A673 (cell line): ENCODE results near the gene ZSWIM3. TPM values are rescaled to one million over a fixed set of nuclear protein-coding genes. Genes with fewer than 3 reads are reported as not detected.
A peak's percentile ranks its signal among the peaks of the same experiment; 100 is the strongest.

Source experiments
- BruUV-seq: library from RNA; stranded (reverse); fragments of 400-500 nt; replicated peaks from 2 replicates; lab custom pipeline; 2021; lab: Mats Ljungman, UMichigan
- CTCF ChIA-PET: fragments of 300-600 bp; sonication (Branson Sonifier 250); formaldehyde crosslinking; loops from one replicate; lab custom pipeline; 2022; ENCODE audit warnings: antibody characterized with exemption; lab: Charles Lee
- POLR2A ChIA-PET: fragments of 300-600 bp; sonication (Branson Sonifier 250); formaldehyde crosslinking; loops from one replicate; lab custom pipeline; 2022; ENCODE audit warnings: antibody characterized with exemption; ENCODE audit not compliant: low non-redundant PET; lab: Charles Lee
- DNase-seq: peaks from one replicate; pipeline ENCODE4 v3.0.0-alpha.2; 2015; ENCODE audit warnings: low spot score
- H3K27ac ChIP-seq: fragments of 200-600 bp; sonication (generic); 2 replicates; pipeline ENCODE4 v1.5.1; 2016; ENCODE audit warnings: mixed run types, low read depth, mild to moderate bottlenecking, mixed read lengths, antibody characterized with exemption, low read length; ENCODE audit not compliant: poor library complexity, severe bottlenecking
- H3K27me3 ChIP-seq: fragments of 200-600 bp; sonication (generic); replicated peaks from 2 replicates; pipeline ENCODE4 v1.6.1; 2017; ENCODE audit warnings: mixed run types, low read depth, mild to moderate bottlenecking, mixed read lengths, antibody characterized with exemption, low read length; ENCODE audit not compliant: insufficient read depth, poor library complexity
- H3K36me3 ChIP-seq: fragments of 200-600 bp; sonication (generic); 2 replicates; pipeline ENCODE4 v1.6.1; 2016; ENCODE audit warnings: mixed run types, mild to moderate bottlenecking, mixed read lengths, antibody characterized with exemption, low read length; ENCODE audit not compliant: insufficient read depth, poor library complexity, severe bottlenecking
- H3K4me1 ChIP-seq: fragments of 200-600 bp; sonication (generic); 2 replicates; pipeline ENCODE4 v1.6.1; 2017; ENCODE audit warnings: mixed run types, mild to moderate bottlenecking, mixed read lengths, antibody characterized with exemption, low read length; ENCODE audit not compliant: insufficient read depth, poor library complexity, severe bottlenecking
- H3K4me3 ChIP-seq: fragments of 200-600 bp; sonication (generic); 2 replicates; pipeline ENCODE4 v1.5.1; 2016; ENCODE audit warnings: low read depth, mixed run types, mild to moderate bottlenecking, mixed read lengths, low read length; ENCODE audit not compliant: poor library complexity, severe bottlenecking
- H3K9me3 ChIP-seq: fragments of 200-600 bp; sonication (generic); 2 replicates; pipeline ENCODE4 v1.6.1; 2016; ENCODE audit warnings: mixed run types, low read depth, mild to moderate bottlenecking, mixed read lengths, antibody characterized with exemption, low read length; ENCODE audit not compliant: poor library complexity, severe bottlenecking
- EZH2 ChIP-seq: fragments of 200-600 bp; sonication (generic); IDR thresholded peaks from 2 replicates; pipeline ENCODE4 v1.6.1; 2017; ENCODE audit warnings: borderline replicate concordance, low read depth, mild to moderate bottlenecking, mixed read lengths, antibody characterized with exemption, low read length; ENCODE audit not compliant: poor library complexity, severe bottlenecking
- intact Hi-C: fragments of 100-400 bp; cut with micrococcal nuclease; formaldehyde crosslinking; loops from one replicate; pipeline ENCODE4 v1.10.0; 2022; ENCODE audit not compliant: unreplicated experiment
- total RNA-seq: library from RNA; stranded (reverse); gene quantifications from 2 replicates; pipeline ENCODE4 v1.2.3, GENCODE V29; 2021
- TF ChIP-seq, protein P1 (sequence below): fragments of 300-800, 200-600 bp; sonication (generic); conservative IDR thresholded peaks from 2 replicates; pipeline ENCODE4 v1.5.1; 2017; ENCODE audit warnings: low read depth, mild to moderate bottlenecking, antibody characterized with exemption, low read length, moderate library complexity, mixed read lengths

ZSWIM3 gene
- total RNA-seq, 1 experiment from 2014 or later = 2.6 TPM

DNA sequence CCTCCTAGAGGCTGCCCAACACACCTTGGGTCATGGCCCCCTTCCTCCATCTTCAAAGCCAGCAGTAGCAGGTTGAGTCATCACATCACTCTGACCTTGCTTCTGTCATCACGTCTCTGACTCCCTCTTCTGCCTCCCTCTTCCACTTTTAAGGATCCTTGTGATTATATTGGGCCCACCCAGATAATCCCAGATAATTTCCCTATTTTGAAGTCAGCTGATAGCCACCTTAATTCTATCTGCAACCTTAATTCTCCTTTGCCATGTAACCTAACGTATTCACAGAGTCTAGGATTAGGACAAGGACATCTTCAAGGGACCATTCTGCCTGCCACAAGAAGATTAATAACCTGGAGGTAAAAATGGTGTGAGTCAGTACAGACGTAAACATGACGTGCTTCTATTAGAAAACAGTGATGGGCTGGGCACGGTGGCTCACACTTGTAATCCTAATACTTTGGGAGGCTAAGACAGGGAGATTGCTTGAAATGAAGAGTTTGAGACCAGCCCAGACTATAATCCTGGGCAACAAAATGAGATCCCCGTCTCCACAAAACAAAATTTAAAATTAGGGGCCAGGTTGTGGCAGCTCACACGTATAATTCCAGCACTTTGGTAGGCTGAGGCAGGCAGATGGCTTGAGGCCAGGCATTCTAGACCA is 3.3 kb downstream of the ZSWIM3 start:
- no peak overlapping the region for H3K27ac ChIP-seq
- no peaks in the 10 kb centered on the region for H3K9me3 ChIP-seq
- TF ChIP-seq, protein P1, sequence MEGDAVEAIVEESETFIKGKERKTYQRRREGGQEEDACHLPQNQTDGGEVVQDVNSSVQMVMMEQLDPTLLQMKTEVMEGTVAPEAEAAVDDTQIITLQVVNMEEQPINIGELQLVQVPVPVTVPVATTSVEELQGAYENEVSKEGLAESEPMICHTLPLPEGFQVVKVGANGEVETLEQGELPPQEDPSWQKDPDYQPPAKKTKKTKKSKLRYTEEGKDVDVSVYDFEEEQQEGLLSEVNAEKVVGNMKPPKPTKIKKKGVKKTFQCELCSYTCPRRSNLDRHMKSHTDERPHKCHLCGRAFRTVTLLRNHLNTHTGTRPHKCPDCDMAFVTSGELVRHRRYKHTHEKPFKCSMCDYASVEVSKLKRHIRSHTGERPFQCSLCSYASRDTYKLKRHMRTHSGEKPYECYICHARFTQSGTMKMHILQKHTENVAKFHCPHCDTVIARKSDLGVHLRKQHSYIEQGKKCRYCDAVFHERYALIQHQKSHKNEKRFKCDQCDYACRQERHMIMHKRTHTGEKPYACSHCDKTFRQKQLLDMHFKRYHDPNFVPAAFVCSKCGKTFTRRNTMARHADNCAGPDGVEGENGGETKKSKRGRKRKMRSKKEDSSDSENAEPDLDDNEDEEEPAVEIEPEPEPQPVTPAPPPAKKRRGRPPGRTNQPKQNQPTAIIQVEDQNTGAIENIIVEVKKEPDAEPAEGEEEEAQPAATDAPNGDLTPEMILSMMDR = no peak
- no peak for TF ChIP-seq EZH2
- H3K36me3 ChIP-seq = no peaks in the 10 kb centered on the region
- intact Hi-C loops = no loop called here
- ChIA-PET POLR2A (no interaction called here), CTCF (no interaction called here)
- H3K4me1 ChIP-seq = peaks cover 5% of the 10 kb centered on the region
- no peak overlapping the region for H3K4me3 ChIP-seq
- DNase-seq = no peak
- no peaks in the 10 kb centered on the region for H3K27me3 ChIP-seq
- BruUV-seq = no TSS peak

DNA sequence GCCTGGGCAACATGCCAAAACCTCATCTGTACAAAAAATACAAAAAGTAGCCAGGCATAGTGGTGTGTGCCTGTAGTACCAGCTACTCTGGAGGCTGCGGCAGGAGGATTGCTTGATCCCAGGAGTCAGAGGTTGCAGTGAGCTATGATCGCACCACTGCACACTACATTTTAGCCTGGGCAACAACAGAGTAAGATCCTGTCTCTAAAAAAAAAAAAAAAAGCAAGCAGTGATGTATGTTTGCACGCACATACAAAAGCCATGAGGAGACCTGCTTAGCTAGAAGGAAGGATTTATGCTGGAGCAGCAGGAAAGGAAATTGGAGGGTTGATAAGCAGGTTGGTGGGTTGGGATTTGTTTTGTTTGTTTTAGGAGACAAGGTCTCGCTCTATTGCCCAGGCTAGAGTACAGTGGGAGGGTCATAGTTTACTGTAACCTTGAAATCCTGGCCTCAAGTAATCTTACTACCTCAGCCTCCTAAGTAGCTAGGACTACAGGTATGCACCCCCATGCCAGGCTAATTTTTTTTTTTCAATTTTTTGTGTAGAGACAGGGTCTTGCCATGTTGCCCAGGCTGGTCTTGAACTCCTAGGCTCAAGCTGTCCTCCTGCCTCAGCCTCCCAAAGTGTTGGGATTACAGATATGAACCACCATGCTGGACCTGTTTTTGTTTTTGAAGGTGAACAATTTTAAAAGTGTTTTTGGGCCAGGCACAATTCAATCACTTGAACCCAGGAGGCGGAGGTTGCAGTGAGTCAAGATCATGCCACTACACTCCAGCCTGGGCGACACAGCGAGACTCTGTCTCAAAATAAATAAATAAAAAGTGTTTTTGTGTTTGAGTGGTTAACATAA is 4.0 kb downstream of the ZSWIM3 start:
- Histone ChIP-seq H3K4me3 (no peak overlapping the region), H3K36me3 (no peaks in the 10 kb centered on the region), H3K4me1 (no peaks in the 10 kb centered on the region), H3K27me3 (no peaks in the 10 kb centered on the region), H3K27ac (no peak overlapping the region), H3K9me3 (no peaks in the 10 kb centered on the region)
- BruUV-seq = no TSS peak
- TF ChIP-seq EZH2 = no peak
- TF ChIP-seq, protein P1 = no peak
- CTCF ChIA-PET = interaction anchor here (0.6 kb wide), 1 partner anchor 9 kb away, joined by 4 read pairs; no protein-coding TSS in a partner anchor
- peak; percentile 43 for DNase-seq
- POLR2A ChIA-PET = interaction anchor here (0.6 kb wide), 1 partner anchor 103 kb away, joined by 3 read pairs; no protein-coding TSS in a partner anchor
- intact Hi-C loops = no loop called here

DNA sequence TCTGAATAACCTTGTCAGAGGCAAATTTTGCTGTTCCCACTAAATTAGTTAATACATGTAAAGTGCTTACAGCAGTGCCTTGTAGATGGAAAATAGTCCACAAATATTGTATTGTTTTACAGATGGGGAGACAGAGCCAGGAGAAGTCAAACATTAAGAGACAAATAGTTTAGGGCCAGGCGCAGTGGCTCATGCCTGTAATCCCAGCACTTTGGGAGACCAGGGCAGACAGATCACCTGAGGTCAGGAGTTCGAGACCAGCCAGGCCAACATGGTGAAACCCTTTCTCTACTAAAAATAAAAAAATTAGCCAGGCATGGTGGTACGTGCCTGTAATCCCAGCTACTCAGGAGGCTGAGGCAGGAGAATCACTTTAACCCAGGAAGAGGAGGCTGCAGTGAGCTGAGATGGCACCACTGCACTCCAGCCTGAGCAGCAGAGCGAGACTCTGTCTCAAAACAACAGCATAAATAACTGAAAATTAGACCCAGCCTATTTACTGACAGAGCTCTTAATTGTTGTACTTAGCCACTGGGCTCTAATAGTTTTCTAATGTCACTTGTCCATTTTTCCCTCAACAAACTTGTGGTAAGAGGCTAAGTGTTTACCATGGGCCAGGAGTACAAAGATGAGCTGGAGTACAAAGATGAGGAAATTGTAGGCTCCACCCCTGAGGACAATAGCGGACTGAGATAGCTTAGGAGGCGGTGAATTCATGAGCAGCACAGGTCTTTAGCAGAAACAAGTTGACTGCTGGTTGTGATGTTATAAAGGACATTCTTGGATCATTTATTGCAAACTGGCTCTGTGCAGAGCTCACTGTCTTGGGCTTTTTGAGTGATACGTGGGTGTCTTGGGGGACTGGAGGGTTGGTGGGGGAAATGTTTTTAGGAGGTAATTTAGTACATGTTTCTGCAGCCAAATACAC is 6.4 kb downstream of the ZSWIM3 start:
- TF ChIP-seq, protein P1 = no peak
- no peak for TF ChIP-seq EZH2
- CTCF ChIA-PET = no interaction called here

More for the DNA sequence above, 6.4 kb downstream of the ZSWIM3 start:
- H3K27me3 ChIP-seq = no peaks in the 10 kb centered on the region
- BruUV-seq = no TSS peak
- H3K4me1 ChIP-seq = no peaks in the 10 kb centered on the region
- no peak overlapping the region for H3K27ac ChIP-seq
- no peak for DNase-seq
- H3K36me3 ChIP-seq = no peaks in the 10 kb centered on the region
- intact Hi-C loops = no loop called here
- H3K9me3 ChIP-seq = no peaks in the 10 kb centered on the region
- no peak overlapping the region for H3K4me3 ChIP-seq
- POLR2A ChIA-PET = interaction anchor here (0.6 kb wide), 1 partner anchor 57 kb away, joined by 4 read pairs; no protein-coding TSS in a partner anchor
